Measurements from ENCODE around the gene SLC7A5.

SLC7A5 gene

GRCh38 chr16:87802670-87803069, 66.6 kb downstream of the SLC7A5 start:
- Histone ChIP-seq H3K4me3 (ENCODE audit: low read length in 2 of 2) (no peak overlapping the region), H3K27ac (ENCODE audit: low read length) (no peak overlapping the region), H3K36me3 (ENCODE audit: control insufficient read depth in 2 of 2, insufficient read depth in 2 of 2, low read length in 2 of 2) (no peaks in the 10 kb centered on the region), H3K9me3 (ENCODE audit: control insufficient read depth in 2 of 2, low read length in 2 of 2) (peaks cover 0 to 3% of the 10 kb centered on the region in 2 donors), H3K4me1 (ENCODE audit: control insufficient read depth, insufficient read depth, low read length) (peaks cover 6% of the 10 kb centered on the region), H3K27me3 (ENCODE audit: control insufficient read depth in 1 of 2, insufficient read depth in 2 of 2, low read length in 2 of 2) (no peaks in the 10 kb centered on the region), H3K9ac (ENCODE audit: low read length in 2 of 2) (no peak overlapping the region)

DNA sequence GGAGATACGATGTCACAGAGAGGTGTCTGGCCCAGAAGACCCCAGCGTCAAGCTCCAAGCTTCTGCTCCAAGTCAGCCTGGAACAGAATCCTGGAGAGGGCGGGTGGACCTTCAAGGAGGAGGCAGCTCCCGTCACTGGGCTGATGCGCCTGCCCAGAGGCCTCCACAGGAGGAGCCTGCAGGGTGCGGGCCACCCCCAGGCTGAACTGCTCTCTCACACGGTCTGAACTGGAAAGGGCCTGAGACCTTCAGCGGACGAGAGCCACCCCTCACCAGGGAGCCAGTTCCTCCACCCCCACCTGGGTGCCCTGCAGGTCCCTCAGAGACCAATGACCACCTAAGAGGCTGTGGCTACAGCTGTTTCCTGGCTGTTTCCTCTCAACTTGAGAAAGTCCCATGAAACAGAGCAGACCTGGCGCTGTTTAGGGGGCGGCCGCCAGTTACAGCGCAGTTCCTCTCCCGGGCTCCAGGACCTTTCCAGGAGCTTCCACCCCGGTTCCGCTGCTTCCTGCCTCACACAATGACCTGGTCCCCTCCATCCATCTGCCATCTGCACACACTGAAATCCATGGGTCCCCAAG, 67.5 kb downstream of the SLC7A5 start:
- Histone ChIP-seq H3K27me3 (ENCODE audit: control insufficient read depth in 1 of 2, insufficient read depth in 2 of 2, low read length in 2 of 2) (no peaks in the 10 kb centered on the region), H3K4me3 (ENCODE audit: low read length in 2 of 2) (no peak overlapping the region), H3K9me3 (ENCODE audit: control insufficient read depth in 2 of 2, low read length in 2 of 2) (peaks cover 0 to 3% of the 10 kb centered on the region in 2 donors), H3K27ac (ENCODE audit: low read length) (no peak overlapping the region), H3K9ac (ENCODE audit: low read length in 2 of 2) (no peak overlapping the region), H3K4me1 (ENCODE audit: control insufficient read depth, insufficient read depth, low read length) (peaks cover 6% of the 10 kb centered on the region), H3K36me3 (ENCODE audit: control insufficient read depth in 2 of 2, insufficient read depth in 2 of 2, low read length in 2 of 2) (no peaks in the 10 kb centered on the region)

GRCh38 chr16:87800497-87800896, 68.8 kb downstream of the SLC7A5 start:
- Histone ChIP-seq H3K9ac (ENCODE audit: low read length in 2 of 2) (no peak overlapping the region), H3K4me1 (ENCODE audit: control insufficient read depth, insufficient read depth, low read length) (no peaks in the 10 kb centered on the region), H3K27me3 (ENCODE audit: control insufficient read depth in 1 of 2, insufficient read depth in 2 of 2, low read length in 2 of 2) (no peaks in the 10 kb centered on the region), H3K9me3 (ENCODE audit: control insufficient read depth in 2 of 2, low read length in 2 of 2) (peaks cover 0 to 3% of the 10 kb centered on the region in 2 donors), H3K27ac (ENCODE audit: low read length) (no peak overlapping the region), H3K4me3 (ENCODE audit: low read length in 2 of 2) (no peak overlapping the region), H3K36me3 (ENCODE audit: control insufficient read depth in 2 of 2, insufficient read depth in 2 of 2, low read length in 2 of 2) (no peaks in the 10 kb centered on the region)

GRCh38 chr16:87795336-87795735, 74.0 kb downstream of the SLC7A5 start:
- H3K36me3 ChIP-seq (ENCODE audit: control insufficient read depth in 2 of 2, insufficient read depth in 2 of 2, low read length in 2 of 2): no peaks in the 10 kb centered on the region
- no peaks in the 10 kb centered on the region for H3K27me3 ChIP-seq (ENCODE audit: control insufficient read depth in 1 of 2, insufficient read depth in 2 of 2, low read length in 2 of 2)
- H3K9me3 ChIP-seq (ENCODE audit: control insufficient read depth in 2 of 2, low read length in 2 of 2): peaks cover 0 to 3% of the 10 kb centered on the region in 2 donors
- no peak overlapping the region for H3K27ac ChIP-seq (ENCODE audit: low read length)
- H3K9ac ChIP-seq (ENCODE audit: low read length in 2 of 2): no peak overlapping the region
- peaks cover 9% of the 10 kb centered on the region for H3K4me1 ChIP-seq (ENCODE audit: control insufficient read depth, insufficient read depth, low read length)
- H3K4me3 ChIP-seq (ENCODE audit: low read length in 2 of 2): no peak overlapping the region

GRCh38 chr16:87794485-87795078, 74.7 kb downstream of the SLC7A5 start:
- Histone ChIP-seq H3K4me1 (ENCODE audit: control insufficient read depth, insufficient read depth, low read length) (peaks cover 16% of the 10 kb centered on the region), H3K36me3 (ENCODE audit: control insufficient read depth in 2 of 2, insufficient read depth in 2 of 2, low read length in 2 of 2) (no peaks in the 10 kb centered on the region), H3K9ac (ENCODE audit: low read length in 2 of 2) (no peak overlapping the region), H3K4me3 (ENCODE audit: low read length in 2 of 2) (no peak overlapping the region), H3K9me3 (ENCODE audit: control insufficient read depth in 2 of 2, low read length in 2 of 2) (peaks cover 0 to under 1% of the 10 kb centered on the region in 2 donors), H3K27ac (ENCODE audit: low read length) (no peak overlapping the region), H3K27me3 (ENCODE audit: control insufficient read depth in 1 of 2, insufficient read depth in 2 of 2, low read length in 2 of 2) (no peaks in the 10 kb centered on the region)

GRCh38 chr16:87792205-87792565, 77.1 kb downstream of the SLC7A5 start:
- Histone ChIP-seq H3K9ac (ENCODE audit: low read length in 2 of 2) (no peak overlapping the region), H3K4me3 (ENCODE audit: low read length in 2 of 2) (no peak overlapping the region), H3K9me3 (ENCODE audit: control insufficient read depth in 2 of 2, low read length in 2 of 2) (no peaks in the 10 kb centered on the region), H3K27ac (ENCODE audit: low read length) (peak overlapping the region; percentile 60), H3K4me1 (ENCODE audit: control insufficient read depth, insufficient read depth, low read length) (peaks cover 29% of the 10 kb centered on the region), H3K27me3 (ENCODE audit: control insufficient read depth in 1 of 2, insufficient read depth in 2 of 2, low read length in 2 of 2) (no peaks in the 10 kb centered on the region), H3K36me3 (ENCODE audit: control insufficient read depth in 2 of 2, insufficient read depth in 2 of 2, low read length in 2 of 2) (no peaks in the 10 kb centered on the region)

DNA sequence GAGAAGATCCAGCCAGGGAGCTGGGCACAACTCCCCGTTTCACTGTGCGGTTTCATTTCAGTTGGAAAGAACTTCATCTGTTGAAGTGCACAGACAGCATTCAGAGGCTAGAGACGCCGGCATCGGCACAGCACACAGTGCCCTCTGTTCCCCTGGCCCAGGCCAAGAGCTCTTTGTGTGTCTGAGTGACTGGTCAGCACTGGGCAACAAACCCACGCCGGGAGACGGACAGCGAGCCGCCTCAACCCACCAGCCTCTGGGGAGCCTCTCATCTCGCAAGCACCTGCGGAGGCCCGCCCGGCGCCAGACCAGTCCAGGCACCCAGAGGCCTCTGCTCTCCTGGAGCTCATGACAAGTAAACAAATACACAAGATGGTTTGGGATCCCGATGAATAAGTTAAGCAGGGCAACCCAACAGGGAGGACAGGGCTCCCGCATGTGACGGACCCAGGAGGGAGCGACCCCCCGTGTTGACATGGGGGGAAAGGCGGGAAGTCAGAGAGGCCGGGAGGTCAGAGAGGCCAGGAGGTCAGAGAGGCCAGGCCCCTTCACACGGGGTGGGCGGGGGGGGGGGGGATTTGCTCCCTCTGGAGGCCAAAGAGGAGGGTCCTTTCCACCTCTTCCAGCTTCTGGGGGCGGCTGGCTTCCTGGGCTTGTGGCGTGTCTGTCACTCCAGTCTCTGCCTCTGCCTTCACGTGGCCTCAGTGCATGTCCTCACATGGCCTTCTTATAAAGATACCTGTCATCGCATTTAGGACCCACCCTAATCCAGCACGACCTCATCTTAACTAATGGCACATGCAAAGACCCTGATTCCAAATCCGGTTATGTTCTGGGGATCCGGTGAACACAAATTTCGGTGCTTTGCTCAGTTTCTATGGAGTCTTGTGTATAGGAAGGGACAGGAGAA, 77.8 kb downstream of the SLC7A5 start:
- peak overlapping the region; percentile 97 for H3K27ac ChIP-seq (ENCODE audit: low read length)

DNA sequence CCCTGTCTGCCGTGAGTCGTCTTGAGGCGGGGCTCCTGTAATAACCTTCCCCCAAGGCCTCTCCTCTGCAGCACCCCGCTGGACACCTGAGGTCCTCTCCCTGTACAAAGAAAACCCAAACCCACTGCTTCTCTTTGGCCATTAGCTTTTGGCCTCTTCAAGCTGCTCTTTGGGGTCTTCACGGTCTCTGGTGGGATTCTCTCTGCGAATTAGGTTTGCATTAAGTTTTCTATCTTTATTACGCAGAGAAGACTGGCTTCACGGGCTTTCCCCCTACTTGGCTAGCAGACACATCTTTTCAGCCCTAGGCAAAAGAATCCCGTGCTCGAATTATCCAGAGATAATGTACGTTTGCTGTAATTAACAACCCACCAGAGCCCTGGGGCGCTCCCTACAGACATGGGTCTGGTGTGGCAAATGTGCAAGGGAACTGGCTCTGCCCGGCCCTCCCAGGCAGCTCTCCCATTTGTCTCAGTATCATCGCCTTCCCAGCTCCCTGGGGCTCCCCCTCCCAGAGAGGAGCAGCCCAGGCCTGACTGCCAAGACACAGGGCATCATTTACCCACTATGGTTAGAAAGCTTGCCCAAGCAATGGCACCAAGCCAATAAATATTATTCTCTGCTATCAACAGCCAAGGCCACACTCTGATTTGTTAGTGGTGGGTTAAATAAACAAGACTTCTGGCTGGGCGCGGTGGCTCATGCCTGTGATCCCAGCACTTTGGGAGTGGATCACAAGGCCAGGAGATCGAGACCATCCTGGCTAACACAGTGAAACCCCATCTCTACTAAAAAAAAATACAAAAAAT, 78.8 kb downstream of the SLC7A5 start:
- H3K27ac ChIP-seq (ENCODE audit: low read length): peak overlapping the region; percentile 97
- peak overlapping the region; percentile 15 to 43 for H3K9ac ChIP-seq (ENCODE audit: low read length in 2 of 2)
- peaks cover 29% of the 10 kb centered on the region for H3K4me1 ChIP-seq (ENCODE audit: control insufficient read depth, insufficient read depth, low read length)
- H3K4me3 ChIP-seq (ENCODE audit: low read length in 2 of 2): peak overlapping the region in 1 of 2 donors; percentile 22
- no peaks in the 10 kb centered on the region for H3K27me3 ChIP-seq (ENCODE audit: control insufficient read depth in 1 of 2, insufficient read depth in 2 of 2, low read length in 2 of 2)
- no peaks in the 10 kb centered on the region for H3K9me3 ChIP-seq (ENCODE audit: control insufficient read depth in 2 of 2, low read length in 2 of 2)
- H3K36me3 ChIP-seq (ENCODE audit: control insufficient read depth in 2 of 2, insufficient read depth in 2 of 2, low read length in 2 of 2): no peaks in the 10 kb centered on the region

More for the DNA sequence above, 77.8 kb downstream of the SLC7A5 start:
- no peaks in the 10 kb centered on the region for H3K9me3 ChIP-seq (ENCODE audit: control insufficient read depth in 2 of 2, low read length in 2 of 2)
- peak overlapping the region; percentile 15 to 42 for H3K9ac ChIP-seq (ENCODE audit: low read length in 2 of 2)
- H3K36me3 ChIP-seq (ENCODE audit: control insufficient read depth in 2 of 2, insufficient read depth in 2 of 2, low read length in 2 of 2): no peaks in the 10 kb centered on the region
- no peak overlapping the region for H3K4me3 ChIP-seq (ENCODE audit: low read length in 2 of 2)
- peaks cover 29% of the 10 kb centered on the region for H3K4me1 ChIP-seq (ENCODE audit: control insufficient read depth, insufficient read depth, low read length)
- no peaks in the 10 kb centered on the region for H3K27me3 ChIP-seq (ENCODE audit: control insufficient read depth in 1 of 2, insufficient read depth in 2 of 2, low read length in 2 of 2)

GRCh38 chr16:87789437-87790291, 79.6 kb downstream of the SLC7A5 start:
- Histone ChIP-seq H3K27ac (ENCODE audit: low read length) (peak overlapping the region; percentile 97), H3K9me3 (ENCODE audit: control insufficient read depth in 2 of 2, low read length in 2 of 2) (no peaks in the 10 kb centered on the region), H3K4me1 (ENCODE audit: control insufficient read depth, insufficient read depth, low read length) (peaks cover 29% of the 10 kb centered on the region), H3K36me3 (ENCODE audit: control insufficient read depth in 2 of 2, insufficient read depth in 2 of 2, low read length in 2 of 2) (no peaks in the 10 kb centered on the region), H3K4me3 (ENCODE audit: low read length in 2 of 2) (peak overlapping the region in 1 of 2 donors; percentile 22), H3K9ac (ENCODE audit: low read length in 2 of 2) (peak overlapping the region; percentile 29 to 35), H3K27me3 (ENCODE audit: control insufficient read depth in 1 of 2, insufficient read depth in 2 of 2, low read length in 2 of 2) (no peaks in the 10 kb centered on the region)

Measured in stomach smooth muscle (tissue), 2 donors.